Amniotic stem cell (primary cell): ENCODE results near the gene GPATCH4.
"Not testable (repeated sequence)": the region's sequence is repeated elsewhere in the genome, so short reads cannot be mapped to it uniquely, and the experiment has no call there.

ENCODE experiments used
- DNase-seq: peaks from one replicate; lab custom pipeline; 2025; lab: John Stamatoyannopoulos, UW

GPATCH4 gene

GRCh38 chr1:156595016-156595415 lies 6.3 kb downstream of the GPATCH4 start:
- no peak for DNase-seq

- no peak for DNase-seq
Observed at GRCh38 chr1:156594190-156594589, 7.1 kb downstream of the GPATCH4 start.

GRCh38 chr1:156593661-156593989 lies 7.7 kb downstream of the GPATCH4 start:
- no peak for DNase-seq

- DNase-seq, result no peak
Observed at GRCh38 chr1:156592910-156593660, 8.2 kb downstream of the GPATCH4 start.

- DNase-seq, result no peak
Observed at GRCh38 chr1:156592158-156592909, 8.9 kb downstream of the GPATCH4 start.

DNA sequence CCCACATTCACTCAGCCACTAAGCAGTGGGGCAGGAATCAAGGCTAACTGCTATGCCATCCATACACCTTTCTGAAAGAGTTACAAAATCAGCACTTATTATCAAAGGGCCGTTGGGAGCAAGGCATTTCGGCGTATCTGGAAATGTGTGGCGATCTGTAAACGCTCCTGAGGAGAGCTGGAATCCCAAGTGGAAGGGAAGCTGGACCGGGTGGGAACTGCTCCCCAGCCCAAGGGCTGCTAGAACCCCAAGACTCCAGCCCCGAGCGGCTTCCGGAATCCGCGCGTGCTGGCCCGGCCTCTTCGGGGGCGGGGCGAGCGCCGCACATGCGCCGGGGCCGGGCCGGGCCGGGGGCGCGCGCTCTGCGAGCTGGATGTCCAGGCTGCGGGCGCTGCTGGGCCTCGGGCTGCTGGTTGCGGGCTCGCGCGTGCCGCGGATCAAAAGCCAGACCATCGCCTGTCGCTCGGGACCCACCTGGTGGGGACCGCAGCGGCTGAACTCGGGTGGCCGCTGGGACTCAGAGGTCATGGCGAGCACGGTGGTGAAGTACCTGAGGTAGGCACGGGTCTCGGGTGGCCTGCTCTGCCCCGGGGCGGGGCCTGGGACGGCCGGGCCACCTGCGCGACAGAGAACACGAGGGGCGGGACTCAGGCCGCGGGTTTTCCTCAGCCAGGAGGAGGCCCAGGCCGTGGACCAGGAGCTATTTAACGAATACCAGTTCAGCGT lies 9.7 kb downstream of the GPATCH4 start, which contains the start of gene NAXE:
NAXE (plus strand) TSS at position 345 of the 726 bp plus-strand sequence; CDS start at position 374, 29 bp downstream.
- DNase-seq, result peak; percentile 30

DNA sequence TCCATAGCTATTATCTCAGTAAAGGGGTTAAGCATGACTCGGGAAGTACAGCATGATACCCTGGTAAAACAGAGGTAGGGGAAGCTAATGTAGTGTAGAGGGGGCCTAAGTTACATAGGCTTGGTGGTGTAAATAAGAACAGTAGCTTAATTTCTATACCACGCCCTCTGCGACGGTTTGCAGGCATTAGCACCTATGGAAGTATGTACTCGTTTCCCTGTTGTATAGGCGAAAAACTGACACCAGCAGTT lies 10.2 kb downstream of the GPATCH4 start:
- DNase-seq, result no peak

DNA sequence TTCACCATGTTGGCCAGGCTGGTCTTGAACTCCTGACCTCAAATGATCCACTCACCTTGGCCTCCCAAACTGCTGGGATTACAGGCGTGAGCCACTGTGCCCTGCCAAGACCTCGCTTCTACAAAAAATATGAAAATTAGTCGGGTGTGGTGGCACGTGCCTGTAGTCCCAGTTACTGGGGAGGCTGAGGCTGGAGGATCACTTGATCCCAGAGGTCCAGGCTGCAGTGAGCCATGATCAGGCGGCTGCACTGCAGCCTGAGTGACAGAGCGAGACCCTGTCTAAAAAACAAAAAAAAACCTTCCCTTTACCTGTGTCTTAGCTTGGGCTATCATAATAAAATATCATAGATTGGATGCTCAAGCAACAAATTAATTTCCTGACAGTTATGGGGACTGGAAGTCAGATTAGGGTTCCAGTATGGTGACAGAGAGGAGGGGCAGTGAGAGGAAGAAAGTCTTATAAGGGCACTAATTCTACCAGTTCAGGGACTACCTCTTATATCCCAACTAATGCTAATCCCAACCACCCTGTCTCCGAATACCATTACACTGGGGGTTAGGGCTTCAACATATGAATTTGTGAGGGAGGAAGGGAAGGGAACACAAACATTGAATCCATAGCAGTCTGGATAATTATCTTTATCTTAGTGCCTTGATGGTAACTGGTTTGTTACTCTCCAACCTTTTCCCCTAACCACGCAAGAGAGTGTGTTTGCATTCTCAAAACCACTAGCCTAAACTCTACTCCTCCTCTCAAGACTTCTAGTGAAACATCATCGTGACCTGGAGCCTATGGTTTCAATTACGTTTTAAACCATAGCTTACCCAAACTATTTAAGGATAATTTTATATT lies 10.7 kb downstream of the GPATCH4 start:
- no peak for DNase-seq

- no peak for DNase-seq
Observed at GRCh38 chr1:156589546-156589945, 11.7 kb downstream of the GPATCH4 start.

GRCh38 chr1:156587927-156588326 lies 13.4 kb downstream of the GPATCH4 start:
- DNase-seq, result not testable (repeated sequence)

DNA sequence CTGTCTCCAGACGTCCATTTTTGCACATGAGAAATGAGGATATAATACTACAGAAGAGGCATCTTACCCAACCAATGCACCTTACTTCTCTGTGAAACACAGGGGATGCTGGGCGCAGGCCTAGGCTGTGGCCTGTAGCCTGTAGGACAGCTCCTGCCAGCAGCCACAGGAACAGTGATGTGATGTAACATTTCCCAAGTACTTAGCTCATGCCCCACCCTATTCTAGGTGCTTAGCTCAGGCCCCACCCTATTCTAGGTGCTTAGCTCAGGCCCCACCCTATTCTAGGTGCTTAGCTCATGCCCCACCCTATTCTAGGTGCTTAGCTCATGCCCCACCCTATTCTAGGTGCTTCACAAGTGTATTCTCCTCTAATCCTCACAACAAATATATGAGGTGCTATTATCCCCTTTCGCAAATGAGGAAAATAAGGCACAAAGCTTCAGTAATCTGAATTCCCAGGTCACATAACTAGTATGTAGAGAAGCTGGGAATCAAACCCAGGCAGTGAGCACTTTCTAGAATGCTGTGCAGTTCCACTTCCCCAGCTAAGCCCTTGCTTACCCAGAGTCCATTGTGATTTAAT lies 14.3 kb downstream of the GPATCH4 start:
- DNase-seq, result no peak

DNA sequence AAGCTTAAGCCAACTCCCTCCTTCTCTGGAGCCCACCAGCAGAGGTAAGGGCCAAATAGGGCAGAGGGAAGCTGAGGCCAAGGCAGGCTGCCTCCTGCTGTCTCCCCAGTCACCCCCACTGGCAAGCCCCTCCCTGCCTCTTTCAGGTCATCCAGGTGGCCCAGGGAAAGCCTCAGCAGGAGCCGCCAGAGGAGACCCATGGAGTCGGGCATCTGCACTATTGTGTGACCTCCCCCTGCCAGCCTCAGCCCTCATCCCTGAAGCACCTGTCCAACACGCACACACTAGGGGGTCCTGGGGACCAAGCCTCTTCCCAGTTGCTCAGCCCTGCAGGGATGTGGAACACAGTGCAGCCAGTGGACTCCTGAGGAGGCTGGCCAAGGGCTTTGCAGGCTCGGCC lies 15.0 kb downstream of the GPATCH4 start:
- no peak for DNase-seq

- DNase-seq, result no peak
Observed at GRCh38 chr1:156584813-156585212, 16.5 kb downstream of the GPATCH4 start.

- DNase-seq, result peak; percentile 61
Observed at GRCh38 chr1:156583821-156584622, 17.3 kb downstream of the GPATCH4 start.

- no peak for DNase-seq
Observed at GRCh38 chr1:156582388-156583017, 18.8 kb downstream of the GPATCH4 start.

DNA sequence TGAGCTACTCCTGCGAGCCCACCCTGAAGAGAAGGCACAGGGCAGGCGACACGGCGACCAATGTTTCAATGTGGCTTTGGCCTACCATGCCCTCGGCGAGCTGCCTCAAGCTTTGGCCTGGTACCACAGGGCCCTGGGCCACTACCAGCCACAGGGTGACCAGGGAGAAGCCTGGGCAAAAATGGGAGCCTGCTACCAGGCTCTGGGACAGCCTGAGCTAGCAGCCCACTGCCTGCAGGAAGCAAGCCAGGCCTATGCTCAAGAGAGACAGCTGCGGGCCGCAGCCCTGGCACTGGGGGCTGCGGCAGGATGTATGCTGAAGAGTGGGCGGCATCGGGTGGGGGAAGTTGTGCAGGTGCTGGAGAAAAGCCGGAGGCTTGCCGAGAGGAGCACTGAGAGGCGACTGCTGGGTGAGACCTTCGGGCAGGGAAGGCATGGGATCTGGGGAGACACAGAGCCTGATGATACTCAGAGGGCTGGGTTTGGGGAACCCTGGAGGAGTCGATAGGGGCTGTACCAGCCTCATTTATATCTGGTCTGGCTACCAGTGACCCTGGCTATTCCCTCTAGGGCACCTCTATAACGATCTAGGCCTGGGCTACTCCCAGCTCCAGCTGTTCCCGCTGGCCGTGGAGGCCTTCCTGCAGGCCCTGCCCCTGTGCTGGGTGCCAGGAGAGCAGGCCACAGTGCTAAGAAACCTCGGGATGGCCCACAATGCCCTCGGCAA lies 19.5 kb downstream of the GPATCH4 start:
- no peak for DNase-seq

GRCh38 chr1:156579472-156579871 lies 21.8 kb downstream of the GPATCH4 start, which contains the start of gene TTC24:
TTC24 (plus strand) TSS chr1:156579723; CDS start chr1:156581365, 1,642 bp downstream.
- DNase-seq, result no peak

DNA sequence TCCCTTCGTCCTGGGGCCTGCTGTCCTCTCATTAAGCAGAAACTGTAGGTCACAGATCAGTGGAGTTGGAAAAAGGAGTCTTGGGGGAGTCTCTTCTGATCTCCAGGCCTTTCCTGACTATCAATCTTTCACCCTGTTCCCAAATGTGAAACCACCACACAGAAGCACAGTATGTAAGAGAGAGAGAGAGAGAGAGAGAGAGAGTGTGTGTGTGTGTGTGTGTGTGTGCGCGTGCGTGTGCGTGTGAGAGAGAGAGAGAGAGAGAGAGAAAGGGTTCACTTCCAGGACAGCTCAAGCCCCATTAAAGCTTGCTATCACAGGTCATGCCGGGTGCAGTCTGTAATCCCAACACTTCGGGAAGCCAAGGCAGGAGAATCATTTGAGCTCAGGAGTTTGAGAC lies 23.2 kb downstream of the GPATCH4 start:
- no peak for DNase-seq

GRCh38 chr1:156577550-156577949 lies 23.7 kb downstream of the GPATCH4 start:
- DNase-seq, result no peak
